ENCODE measurements around the gene PTPRC.

PTPRC gene

DNA sequence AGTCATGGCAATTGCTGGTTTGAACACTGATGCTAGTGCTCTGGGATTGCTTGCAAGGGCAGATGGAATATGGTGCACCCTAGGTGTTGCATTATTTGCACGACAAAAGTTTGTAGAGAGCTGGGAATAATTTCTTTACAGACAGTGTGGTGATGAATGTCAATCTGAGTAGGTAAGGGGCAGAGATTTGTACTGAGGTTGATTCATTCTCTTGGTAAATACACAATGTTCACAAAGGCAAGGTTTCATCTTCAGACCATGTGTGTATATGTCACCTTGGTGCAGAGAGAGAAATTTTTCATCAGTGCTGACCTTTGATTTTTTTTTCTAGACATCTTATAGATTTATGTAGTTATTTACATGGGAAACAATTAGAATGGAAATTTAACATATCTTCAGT is 5.0 kb downstream of the PTPRC start:
- in situ Hi-C loops (cut with HindIII; ENCODE audit: low pct_ligation_motif_present, low sequenced_read_pairs) = no loop called here
- H3K36me3 ChIP-seq (replicated peaks) = no peaks in the 10 kb centered on the region
- H3K27ac ChIP-seq = no peak overlapping the region

DNA sequence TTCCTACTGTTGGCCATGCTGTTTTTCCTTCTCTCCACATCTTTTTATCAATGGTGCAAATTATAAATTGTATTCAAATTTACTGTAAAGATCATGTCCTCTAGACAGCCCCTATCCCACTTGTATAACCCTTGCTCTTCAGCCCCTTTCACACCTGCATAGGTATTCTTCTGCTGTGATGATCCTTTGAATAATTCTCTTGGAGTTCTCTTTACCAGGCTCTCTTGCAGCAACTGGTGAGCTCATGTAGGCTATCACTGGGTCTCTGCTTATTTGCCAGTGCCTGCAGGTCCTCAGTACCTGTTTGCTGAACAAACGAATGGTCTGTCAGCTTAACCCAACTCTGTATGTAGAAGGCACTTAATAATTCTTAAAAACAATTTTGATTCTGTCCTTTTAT is 8.2 kb downstream of the PTPRC start:
- H3K27me3 ChIP-seq (replicated peaks) = no peaks in the 10 kb centered on the region
- no peak overlapping the region for H3K4me3 ChIP-seq (ENCODE audit: low read depth, low read length)
- no peak overlapping the region for H3K27ac ChIP-seq
- no peaks in the 10 kb centered on the region for H3K36me3 ChIP-seq (replicated peaks)
- in situ Hi-C loops (cut with HindIII; ENCODE audit: low pct_ligation_motif_present, low sequenced_read_pairs) = no loop called here
- DNase-seq = no peak
- TF ChIP-seq, protein P1, sequence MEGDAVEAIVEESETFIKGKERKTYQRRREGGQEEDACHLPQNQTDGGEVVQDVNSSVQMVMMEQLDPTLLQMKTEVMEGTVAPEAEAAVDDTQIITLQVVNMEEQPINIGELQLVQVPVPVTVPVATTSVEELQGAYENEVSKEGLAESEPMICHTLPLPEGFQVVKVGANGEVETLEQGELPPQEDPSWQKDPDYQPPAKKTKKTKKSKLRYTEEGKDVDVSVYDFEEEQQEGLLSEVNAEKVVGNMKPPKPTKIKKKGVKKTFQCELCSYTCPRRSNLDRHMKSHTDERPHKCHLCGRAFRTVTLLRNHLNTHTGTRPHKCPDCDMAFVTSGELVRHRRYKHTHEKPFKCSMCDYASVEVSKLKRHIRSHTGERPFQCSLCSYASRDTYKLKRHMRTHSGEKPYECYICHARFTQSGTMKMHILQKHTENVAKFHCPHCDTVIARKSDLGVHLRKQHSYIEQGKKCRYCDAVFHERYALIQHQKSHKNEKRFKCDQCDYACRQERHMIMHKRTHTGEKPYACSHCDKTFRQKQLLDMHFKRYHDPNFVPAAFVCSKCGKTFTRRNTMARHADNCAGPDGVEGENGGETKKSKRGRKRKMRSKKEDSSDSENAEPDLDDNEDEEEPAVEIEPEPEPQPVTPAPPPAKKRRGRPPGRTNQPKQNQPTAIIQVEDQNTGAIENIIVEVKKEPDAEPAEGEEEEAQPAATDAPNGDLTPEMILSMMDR (IDR thresholded peaks at IDR 0.05; ENCODE audit: low read depth, low read length, missing control alignments) = no peak

More for the DNA sequence above, 5.0 kb downstream of the PTPRC start:
- no peak overlapping the region for H3K4me3 ChIP-seq (ENCODE audit: low read depth, low read length)
- TF ChIP-seq, protein P1 (IDR thresholded peaks at IDR 0.05; ENCODE audit: low read depth, low read length, missing control alignments) = no peak
- no peaks in the 10 kb centered on the region for H3K27me3 ChIP-seq (replicated peaks)
- DNase-seq = no peak

DNA sequence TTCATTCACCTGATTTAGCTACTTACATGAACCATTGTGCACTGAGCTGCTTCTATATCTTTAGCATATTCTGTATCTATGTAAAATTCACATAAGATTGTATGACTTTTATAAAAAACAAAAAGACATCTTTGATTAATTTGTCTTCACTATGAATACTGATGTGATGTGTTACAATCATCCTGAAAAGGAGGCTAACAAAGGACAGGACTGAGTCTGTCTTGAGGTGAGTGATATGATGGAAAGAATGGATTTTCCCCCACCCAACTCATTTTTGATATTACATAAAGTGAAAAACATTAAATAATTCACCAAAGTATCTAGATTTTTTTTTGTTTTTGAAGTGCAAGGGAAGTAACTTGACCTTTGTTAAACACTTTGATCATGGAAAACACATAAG is 9.8 kb downstream of the PTPRC start:
- TF ChIP-seq, protein P1 (IDR thresholded peaks at IDR 0.05; ENCODE audit: low read depth, low read length, missing control alignments) = no peak
- H3K27ac ChIP-seq = no peak overlapping the region

DNA sequence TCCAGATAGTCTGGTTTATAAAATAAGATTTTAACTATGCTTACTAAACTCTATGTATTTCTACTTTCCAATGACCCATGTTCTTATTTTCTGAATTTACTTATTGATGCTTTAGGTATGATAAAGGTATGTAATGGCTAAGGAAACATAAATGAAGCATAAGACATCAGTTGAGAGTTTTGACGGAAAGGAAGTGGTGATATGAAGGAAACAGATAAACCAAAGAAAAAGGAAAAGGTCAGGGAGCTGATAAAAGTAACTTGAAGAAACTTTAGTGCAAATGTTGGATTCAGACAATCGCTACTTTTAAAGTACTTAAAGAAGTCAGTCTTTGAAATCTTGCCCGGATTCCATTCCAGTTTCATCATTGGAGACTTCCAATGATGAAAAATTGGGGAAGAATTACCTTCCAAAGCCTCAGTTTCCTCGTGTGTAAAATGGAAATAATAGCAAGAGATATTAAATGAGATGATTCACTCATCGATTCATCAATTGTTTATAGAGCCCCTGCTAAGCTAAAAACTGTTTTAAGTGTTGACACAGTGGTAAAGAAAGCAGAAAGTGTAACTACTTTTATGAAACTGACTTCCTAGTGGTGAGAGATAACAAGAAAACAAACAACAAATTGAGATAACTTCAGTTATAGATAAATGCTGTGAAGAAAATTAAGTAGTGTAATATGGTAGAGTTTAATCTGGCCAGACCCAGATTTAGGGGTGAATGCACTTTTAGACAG is 10.6 kb downstream of the PTPRC start:
- H3K4me3 ChIP-seq (ENCODE audit: low read depth, low read length) = no peak overlapping the region
- TF ChIP-seq, protein P1 (IDR thresholded peaks at IDR 0.05; ENCODE audit: low read depth, low read length, missing control alignments) = no peak
- DNase-seq = no peak
- no peak overlapping the region for H3K27ac ChIP-seq
- no peaks in the 10 kb centered on the region for H3K36me3 ChIP-seq (replicated peaks)
- in situ Hi-C loops (cut with HindIII; ENCODE audit: low pct_ligation_motif_present, low sequenced_read_pairs) = no loop called here
- no peaks in the 10 kb centered on the region for H3K27me3 ChIP-seq (replicated peaks)

More for the DNA sequence above, 9.8 kb downstream of the PTPRC start:
- no peaks in the 10 kb centered on the region for H3K36me3 ChIP-seq (replicated peaks)
- H3K27me3 ChIP-seq (replicated peaks) = no peaks in the 10 kb centered on the region
- in situ Hi-C loops (cut with HindIII; ENCODE audit: low pct_ligation_motif_present, low sequenced_read_pairs) = no loop called here
- no peak overlapping the region for H3K4me3 ChIP-seq (ENCODE audit: low read depth, low read length)
- no peak for DNase-seq

DNA sequence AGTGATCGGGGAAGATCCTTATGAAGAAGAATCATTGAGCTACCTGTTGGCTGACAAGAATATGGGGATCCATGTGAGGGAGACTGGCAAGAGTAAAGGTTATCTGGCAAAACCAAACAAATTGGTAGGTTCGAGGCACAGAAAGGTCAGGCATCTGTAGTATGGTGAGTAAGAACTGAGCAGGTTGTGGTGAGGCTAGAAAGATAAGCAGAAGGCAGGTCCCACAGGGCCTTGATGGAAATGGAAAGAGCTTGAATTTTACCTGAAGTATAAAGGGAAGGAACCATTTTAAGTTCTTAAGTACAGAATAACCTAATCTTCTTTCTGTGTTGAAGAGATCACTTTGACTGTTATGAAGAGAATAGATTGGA is 11.1 kb downstream of the PTPRC start:
- in situ Hi-C loops (cut with HindIII; ENCODE audit: low pct_ligation_motif_present, low sequenced_read_pairs) = no loop called here
- H3K4me3 ChIP-seq (ENCODE audit: low read depth, low read length) = no peak overlapping the region
- H3K36me3 ChIP-seq (replicated peaks) = no peaks in the 10 kb centered on the region
- H3K27ac ChIP-seq = no peak overlapping the region
- no peak for DNase-seq
- TF ChIP-seq, protein P1 (IDR thresholded peaks at IDR 0.05; ENCODE audit: low read depth, low read length, missing control alignments) = no peak
- H3K27me3 ChIP-seq (replicated peaks) = no peaks in the 10 kb centered on the region

DNA sequence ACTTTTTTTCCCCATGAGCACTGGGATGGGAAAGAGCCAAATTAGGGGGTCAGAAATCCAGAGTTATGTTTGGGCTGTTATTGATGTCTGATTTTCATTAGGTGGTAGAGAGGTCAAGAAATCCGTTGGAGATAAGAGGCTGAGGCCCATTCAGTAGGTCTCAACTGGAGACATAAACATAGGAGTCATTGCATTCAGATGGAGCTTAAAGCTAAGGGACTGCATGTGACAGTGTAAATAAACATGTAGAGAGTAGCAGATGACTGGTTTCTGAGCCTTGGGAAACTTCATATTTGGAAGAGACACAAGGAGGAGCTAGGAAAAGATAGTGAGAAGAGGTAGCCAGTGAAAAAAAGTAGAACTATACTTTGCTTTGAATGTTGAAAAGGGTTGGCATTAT is 11.7 kb downstream of the PTPRC start:
- Histone ChIP-seq H3K36me3 (replicated peaks) (no peaks in the 10 kb centered on the region), H3K4me3 (ENCODE audit: low read depth, low read length) (no peak overlapping the region), H3K27ac (no peak overlapping the region), H3K27me3 (replicated peaks) (no peaks in the 10 kb centered on the region)
- DNase-seq = no peak
- in situ Hi-C loops (cut with HindIII; ENCODE audit: low pct_ligation_motif_present, low sequenced_read_pairs) = no loop called here
- TF ChIP-seq, protein P1 (IDR thresholded peaks at IDR 0.05; ENCODE audit: low read depth, low read length, missing control alignments) = no peak
